PC-9 (cell line): ENCODE results near the gene USP38.

Source experiments
- EZH2 ChIP-seq: fragments of 200-600 bp; sonication (generic); IDR thresholded peaks from 2 replicates; pipeline ENCODE4 v1.8.0; 2017; ENCODE audit warnings: antibody characterized with exemption, low read depth
- TF ChIP-seq, protein P1 (sequence below): fragments of 200-600 bp; sonication (generic); conservative IDR thresholded peaks from 2 replicates; pipeline ENCODE4 v1.6.1; 2017; ENCODE audit warnings: mixed run types, antibody characterized with exemption, mild to moderate bottlenecking, moderate library complexity

DNA sequence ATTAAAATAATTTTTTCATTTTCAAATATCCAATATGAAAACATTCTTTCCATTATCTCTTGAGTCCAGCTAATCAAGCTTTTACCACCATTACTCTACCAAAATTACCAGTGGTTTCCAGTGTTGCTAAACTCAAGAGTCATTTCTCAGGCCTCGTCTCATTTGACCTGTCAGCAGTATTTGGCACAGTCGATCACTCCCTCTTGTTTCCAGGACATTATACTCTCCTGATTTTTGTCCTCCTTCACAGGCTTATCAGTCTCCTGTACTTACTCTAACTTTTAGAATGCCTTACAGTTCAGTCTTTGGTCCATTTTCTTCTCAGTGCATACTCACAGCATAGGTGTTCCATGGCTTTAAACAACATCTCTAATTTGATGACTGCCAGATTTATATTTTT lies 11.6 kb downstream of the USP38 start:
- TF ChIP-seq, protein P1, sequence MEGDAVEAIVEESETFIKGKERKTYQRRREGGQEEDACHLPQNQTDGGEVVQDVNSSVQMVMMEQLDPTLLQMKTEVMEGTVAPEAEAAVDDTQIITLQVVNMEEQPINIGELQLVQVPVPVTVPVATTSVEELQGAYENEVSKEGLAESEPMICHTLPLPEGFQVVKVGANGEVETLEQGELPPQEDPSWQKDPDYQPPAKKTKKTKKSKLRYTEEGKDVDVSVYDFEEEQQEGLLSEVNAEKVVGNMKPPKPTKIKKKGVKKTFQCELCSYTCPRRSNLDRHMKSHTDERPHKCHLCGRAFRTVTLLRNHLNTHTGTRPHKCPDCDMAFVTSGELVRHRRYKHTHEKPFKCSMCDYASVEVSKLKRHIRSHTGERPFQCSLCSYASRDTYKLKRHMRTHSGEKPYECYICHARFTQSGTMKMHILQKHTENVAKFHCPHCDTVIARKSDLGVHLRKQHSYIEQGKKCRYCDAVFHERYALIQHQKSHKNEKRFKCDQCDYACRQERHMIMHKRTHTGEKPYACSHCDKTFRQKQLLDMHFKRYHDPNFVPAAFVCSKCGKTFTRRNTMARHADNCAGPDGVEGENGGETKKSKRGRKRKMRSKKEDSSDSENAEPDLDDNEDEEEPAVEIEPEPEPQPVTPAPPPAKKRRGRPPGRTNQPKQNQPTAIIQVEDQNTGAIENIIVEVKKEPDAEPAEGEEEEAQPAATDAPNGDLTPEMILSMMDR = no peak
- no peak for TF ChIP-seq EZH2
